ENCODE measurements around the gene EIF3F.

Gene EIF3F, protein sequence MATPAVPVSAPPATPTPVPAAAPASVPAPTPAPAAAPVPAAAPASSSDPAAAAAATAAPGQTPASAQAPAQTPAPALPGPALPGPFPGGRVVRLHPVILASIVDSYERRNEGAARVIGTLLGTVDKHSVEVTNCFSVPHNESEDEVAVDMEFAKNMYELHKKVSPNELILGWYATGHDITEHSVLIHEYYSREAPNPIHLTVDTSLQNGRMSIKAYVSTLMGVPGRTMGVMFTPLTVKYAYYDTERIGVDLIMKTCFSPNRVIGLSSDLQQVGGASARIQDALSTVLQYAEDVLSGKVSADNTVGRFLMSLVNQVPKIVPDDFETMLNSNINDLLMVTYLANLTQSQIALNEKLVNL

DNA sequence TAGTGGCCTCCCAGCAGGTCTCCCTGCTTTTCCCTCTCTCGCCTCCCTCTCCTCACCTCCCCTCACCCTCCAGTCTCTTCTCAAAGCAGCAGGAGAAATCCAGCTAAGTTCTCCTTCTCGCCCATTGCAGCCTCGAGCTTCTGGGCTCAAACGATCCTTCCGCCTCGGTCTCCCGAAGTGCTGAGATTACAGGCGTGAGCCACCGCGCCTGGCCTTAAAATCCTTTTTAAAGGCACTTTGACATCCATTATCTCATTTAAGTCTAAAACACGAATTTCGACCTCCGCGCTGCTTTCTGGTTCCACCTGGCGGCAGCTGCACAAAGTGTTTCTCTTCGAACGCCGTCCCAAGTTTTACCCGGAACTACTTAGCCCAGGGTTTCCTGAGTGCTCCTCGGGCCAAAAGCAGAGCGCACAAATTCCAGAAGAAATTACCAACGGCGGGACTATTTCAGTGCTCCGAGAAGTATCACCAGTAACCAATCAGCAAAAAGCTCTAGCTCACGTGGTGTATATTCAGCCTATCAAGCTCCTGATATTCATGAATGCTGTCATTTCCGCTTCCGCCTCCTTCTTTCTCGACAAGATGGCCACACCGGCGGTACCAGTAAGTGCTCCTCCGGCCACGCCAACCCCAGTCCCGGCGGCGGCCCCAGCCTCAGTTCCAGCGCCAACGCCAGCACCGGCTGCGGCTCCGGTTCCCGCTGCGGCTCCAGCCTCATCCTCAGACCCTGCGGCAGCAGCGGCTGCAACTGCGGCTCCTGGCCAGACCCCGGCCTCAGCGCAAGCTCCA is at the start of gene EIF3F:
Gene EIF3F, plus strand, starts transcription at position 570 of the 792 bp plus-strand sequence. Its CDS starts 16 bp downstream, at position 586.
- H3K36me3 ChIP-seq (ENCODE audit: control insufficient read depth, insufficient read depth, low read length) = peaks cover 32% of the 10 kb centered on the region
- H3K4me3 ChIP-seq (ENCODE audit: low read depth, low read length) = peak within 1 kb of the TSS; percentile 98
- H3K9ac ChIP-seq (ENCODE audit: low read length) = peak within 1 kb of the TSS; percentile 90
- peaks cover 8% of the 10 kb centered on the region; the same call in 1 of the 2 replicates for H3K4me1 ChIP-seq (ENCODE audit: control insufficient read depth, insufficient read depth, low read length)
- H3K27me3 ChIP-seq (ENCODE audit: control insufficient read depth, insufficient read depth, low read length) = no peaks in the 10 kb centered on the region
- peak within 1 kb of the TSS; percentile 60; the same call in 1 of the 2 replicates for H3K27ac ChIP-seq (ENCODE audit: low read depth, low read length)
- H3K9me3 ChIP-seq (ENCODE audit: control insufficient read depth, insufficient read depth, low read depth, low read length) = no peaks in the 10 kb centered on the region

DNA sequence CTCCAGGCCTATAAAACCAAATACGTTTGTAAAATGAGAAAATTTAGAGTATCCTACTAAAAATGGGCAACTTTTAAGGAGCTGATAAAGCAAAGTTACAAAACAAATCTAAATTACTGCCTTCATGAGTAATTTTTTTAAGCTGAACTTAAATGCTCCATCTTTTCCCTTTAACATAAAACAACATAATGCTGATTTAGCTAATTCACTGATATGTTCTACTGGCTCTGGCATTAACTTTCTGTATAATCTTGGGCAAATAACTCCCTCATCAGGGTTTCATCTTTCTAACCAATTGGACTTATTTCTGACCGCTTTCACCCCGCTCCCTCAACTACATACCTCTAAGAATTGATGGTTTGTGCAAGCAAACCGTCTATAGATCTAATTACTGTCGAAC is 46.0 kb upstream of the EIF3F start:
- Histone ChIP-seq H3K4me1 (ENCODE audit: control insufficient read depth, insufficient read depth, low read length) (peaks cover under 1% of the 10 kb centered on the region; the same call in 1 of the 2 replicates), H3K9ac (ENCODE audit: low read length) (no peak overlapping the region), H3K36me3 (ENCODE audit: control insufficient read depth, insufficient read depth, low read length) (no peaks in the 10 kb centered on the region), H3K9me3 (ENCODE audit: control insufficient read depth, insufficient read depth, low read depth, low read length) (peaks cover 18% of the 10 kb centered on the region), H3K27me3 (ENCODE audit: control insufficient read depth, insufficient read depth, low read length) (no peaks in the 10 kb centered on the region), H3K4me3 (ENCODE audit: low read depth, low read length) (no peak overlapping the region), H3K27ac (ENCODE audit: low read depth, low read length) (no peak overlapping the region)

DNA sequence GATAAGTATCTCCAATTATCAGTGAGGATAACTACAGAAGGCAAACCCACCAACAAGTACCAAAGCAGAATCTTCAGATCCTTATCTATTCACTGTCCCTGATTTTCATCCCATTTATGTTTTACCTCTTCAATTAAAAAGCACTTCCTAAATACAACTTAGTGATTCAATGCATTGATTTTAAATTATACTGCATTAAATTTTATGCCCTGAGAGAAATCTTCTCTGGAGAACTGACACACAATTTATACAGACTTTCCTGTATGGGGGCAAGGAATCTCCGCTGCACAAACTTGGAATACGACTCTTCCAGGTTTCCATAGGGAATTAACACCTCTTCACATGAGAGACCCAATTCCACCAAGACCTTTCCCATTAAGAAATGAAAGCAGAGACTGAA is 45.5 kb upstream of the EIF3F start, which contains the start of gene OR10A3:
Gene OR10A3, minus strand, starts transcription at position 101 of the 400 bp plus-strand sequence. CDS start 2,188 bp downstream, outside the sequence.
- Histone ChIP-seq H3K27ac (ENCODE audit: low read depth, low read length) (no peak within 1 kb of the TSS), H3K4me1 (ENCODE audit: control insufficient read depth, insufficient read depth, low read length) (peaks cover 3% of the 10 kb centered on the region; the same call in 1 of the 2 replicates), H3K9ac (ENCODE audit: low read length) (no peak within 1 kb of the TSS), H3K4me3 (ENCODE audit: low read depth, low read length) (no peak within 1 kb of the TSS), H3K27me3 (ENCODE audit: control insufficient read depth, insufficient read depth, low read length) (no peaks in the 10 kb centered on the region), H3K9me3 (ENCODE audit: control insufficient read depth, insufficient read depth, low read depth, low read length) (peaks cover 18% of the 10 kb centered on the region), H3K36me3 (ENCODE audit: control insufficient read depth, insufficient read depth, low read length) (no peaks in the 10 kb centered on the region)

DNA sequence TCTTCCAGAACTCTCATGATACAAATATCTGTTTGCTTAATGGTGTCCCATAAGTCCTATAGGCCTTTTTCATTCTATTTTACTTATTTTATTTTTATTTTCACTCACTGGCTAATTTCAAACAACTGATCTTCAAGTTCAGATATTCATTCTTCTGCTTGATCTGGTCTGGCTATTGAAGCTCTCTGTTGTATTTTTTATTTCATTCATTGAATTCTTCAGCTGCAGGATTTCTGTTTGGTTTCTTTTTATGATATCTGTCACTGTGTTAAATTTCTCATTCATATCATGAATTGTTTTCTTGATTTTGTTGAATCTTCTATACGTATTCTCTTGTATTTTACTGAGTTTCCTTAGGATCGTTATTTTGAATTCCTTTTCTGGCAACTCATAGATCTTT is 43.0 kb upstream of the EIF3F start:
- Histone ChIP-seq H3K4me1 (ENCODE audit: control insufficient read depth, insufficient read depth, low read length) (peaks cover 3% of the 10 kb centered on the region; the same call in 1 of the 2 replicates), H3K27me3 (ENCODE audit: control insufficient read depth, insufficient read depth, low read length) (0 out of 2 replicates have a peak, but pooled peaks cover 4% of the 10 kb centered on the region), H3K9me3 (ENCODE audit: control insufficient read depth, insufficient read depth, low read depth, low read length) (peaks cover 18% of the 10 kb centered on the region), H3K4me3 (ENCODE audit: low read depth, low read length) (no peak overlapping the region), H3K27ac (ENCODE audit: low read depth, low read length) (no peak overlapping the region), H3K36me3 (ENCODE audit: control insufficient read depth, insufficient read depth, low read length) (no peaks in the 10 kb centered on the region), H3K9ac (ENCODE audit: low read length) (no peak overlapping the region)

DNA sequence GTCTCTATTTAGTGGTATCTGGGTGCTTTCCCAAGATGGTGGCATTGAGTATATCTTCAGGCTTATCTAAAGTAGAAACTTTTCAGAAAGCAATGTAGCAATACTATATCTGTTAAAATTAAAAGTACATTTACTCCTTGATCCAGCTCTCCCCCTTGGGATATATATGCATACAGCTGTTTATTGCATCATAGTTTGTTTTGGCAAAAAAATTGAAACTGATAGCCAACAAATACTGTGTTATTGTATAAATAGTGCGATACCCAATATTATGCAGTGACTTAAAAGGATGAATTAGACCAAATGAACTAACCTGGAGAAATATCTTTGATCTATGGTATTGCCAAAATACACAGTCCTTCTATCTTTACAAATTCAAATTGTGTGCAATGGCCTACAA is 37.2 kb upstream of the EIF3F start:
- Histone ChIP-seq H3K4me3 (ENCODE audit: low read depth, low read length) (no peak overlapping the region), H3K36me3 (ENCODE audit: control insufficient read depth, insufficient read depth, low read length) (no peaks in the 10 kb centered on the region), H3K9me3 (ENCODE audit: control insufficient read depth, insufficient read depth, low read depth, low read length) (peaks cover under 1% of the 10 kb centered on the region; the same call in 1 of the 2 replicates), H3K27me3 (ENCODE audit: control insufficient read depth, insufficient read depth, low read length) (0 out of 2 replicates have a peak, but pooled peaks cover 4% of the 10 kb centered on the region), H3K4me1 (ENCODE audit: control insufficient read depth, insufficient read depth, low read length) (peaks cover 3% of the 10 kb centered on the region; the same call in 1 of the 2 replicates), H3K27ac (ENCODE audit: low read depth, low read length) (no peak overlapping the region), H3K9ac (ENCODE audit: low read length) (no peak overlapping the region)

DNA sequence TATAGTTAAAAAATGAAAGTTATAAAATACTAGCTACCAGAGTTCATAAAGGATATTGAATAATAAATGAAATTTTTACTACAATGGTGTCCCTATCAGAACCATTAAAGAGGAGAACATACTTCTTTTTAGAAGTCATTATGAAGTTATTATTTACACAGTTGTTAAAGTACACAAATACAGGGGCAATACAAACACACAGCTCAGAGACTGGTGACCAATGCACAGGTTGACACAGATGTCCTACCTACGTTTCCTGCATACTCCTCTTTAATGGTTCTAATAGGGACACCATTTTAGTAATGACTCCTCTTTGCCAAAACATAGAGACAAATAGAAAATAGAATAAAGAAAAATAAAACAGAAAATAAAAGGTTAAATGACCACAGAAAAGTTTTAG is 31.9 kb upstream of the EIF3F start:
- H3K36me3 ChIP-seq (ENCODE audit: control insufficient read depth, insufficient read depth, low read length) = no peaks in the 10 kb centered on the region
- peaks cover 6% of the 10 kb centered on the region; the same call in 1 of the 2 replicates for H3K9me3 ChIP-seq (ENCODE audit: control insufficient read depth, insufficient read depth, low read depth, low read length)
- H3K4me3 ChIP-seq (ENCODE audit: low read depth, low read length) = no peak overlapping the region
- H3K9ac ChIP-seq (ENCODE audit: low read length) = no peak overlapping the region
- H3K27me3 ChIP-seq (ENCODE audit: control insufficient read depth, insufficient read depth, low read length) = no peaks in the 10 kb centered on the region
- H3K4me1 ChIP-seq (ENCODE audit: control insufficient read depth, insufficient read depth, low read length) = no peaks in the 10 kb centered on the region
- H3K27ac ChIP-seq (ENCODE audit: low read depth, low read length) = no peak overlapping the region

DNA sequence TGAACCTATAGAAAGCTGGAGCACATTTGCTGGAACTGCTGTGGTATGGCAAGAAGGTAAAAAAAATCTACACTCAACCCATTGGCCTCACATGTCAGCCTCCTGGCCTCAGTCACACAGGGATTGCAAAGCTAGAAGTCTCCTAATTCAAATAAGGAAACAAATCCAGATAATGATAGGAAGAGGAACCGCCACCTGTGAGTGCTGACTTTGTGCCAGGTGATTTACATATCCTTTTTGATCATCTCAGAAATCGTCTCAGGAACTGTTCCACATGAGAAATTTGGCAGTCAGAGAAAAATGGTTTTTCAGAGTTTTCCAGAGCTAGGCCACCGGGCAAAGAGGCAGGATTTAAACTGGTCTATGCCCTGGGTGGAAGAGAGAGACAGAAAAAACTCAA is 22.9 kb upstream of the EIF3F start:
- Histone ChIP-seq H3K9me3 (ENCODE audit: control insufficient read depth, insufficient read depth, low read depth, low read length) (peaks cover 5% of the 10 kb centered on the region; the same call in 1 of the 2 replicates), H3K9ac (ENCODE audit: low read length) (no peak overlapping the region), H3K36me3 (ENCODE audit: control insufficient read depth, insufficient read depth, low read length) (0 out of 2 replicates have a peak, but pooled peaks cover 3% of the 10 kb centered on the region), H3K27ac (ENCODE audit: low read depth, low read length) (no peak overlapping the region), H3K4me1 (ENCODE audit: control insufficient read depth, insufficient read depth, low read length) (peaks cover 19% of the 10 kb centered on the region), H3K4me3 (ENCODE audit: low read depth, low read length) (no peak overlapping the region), H3K27me3 (ENCODE audit: control insufficient read depth, insufficient read depth, low read length) (no peaks in the 10 kb centered on the region)

DNA sequence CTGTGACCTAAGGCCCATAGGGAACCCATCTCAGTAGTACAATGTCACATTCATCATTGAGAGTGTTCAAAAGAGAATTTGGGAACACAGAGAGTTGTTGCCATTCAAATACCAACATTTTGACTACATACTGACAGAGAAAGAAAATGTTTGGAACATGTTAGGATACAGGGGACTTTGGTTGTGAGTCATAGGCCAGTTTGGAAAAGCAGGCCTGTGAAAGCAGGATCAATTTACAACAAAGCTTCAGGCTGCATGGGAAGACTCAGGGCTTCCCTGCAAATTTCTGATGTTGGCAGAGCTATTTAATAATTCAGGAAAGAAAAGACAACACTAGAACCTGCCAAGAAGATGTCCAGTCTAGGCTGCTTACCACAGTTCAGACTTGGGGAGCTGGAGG is 22.3 kb upstream of the EIF3F start:
- no peak overlapping the region for H3K4me3 ChIP-seq (ENCODE audit: low read depth, low read length)

DNA sequence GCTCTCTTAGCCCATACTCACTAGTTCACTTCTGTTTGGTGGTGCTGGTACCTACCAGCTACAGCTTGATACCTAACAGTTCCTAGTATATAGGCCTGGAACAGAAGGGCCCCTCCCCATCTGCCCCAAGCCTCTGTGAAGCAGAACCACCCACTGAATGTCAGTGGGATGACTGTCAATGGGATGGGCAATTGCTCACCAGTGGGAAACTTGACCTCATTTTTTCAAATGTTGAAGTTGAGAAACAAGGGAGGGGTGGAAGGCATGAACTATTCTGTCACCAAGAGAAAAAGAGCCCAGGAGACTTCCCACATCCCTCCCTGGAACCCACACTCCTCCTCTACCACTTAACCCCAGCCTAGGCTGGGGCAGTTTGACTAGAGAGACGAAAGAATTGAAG is 21.8 kb upstream of the EIF3F start, which contains the start of gene NLRP10:
Gene NLRP10, minus strand, starts transcription at position 62 of the 400 bp plus-strand sequence. CDS start 1,952 bp downstream, outside the sequence.
- Histone ChIP-seq H3K4me1 (ENCODE audit: control insufficient read depth, insufficient read depth, low read length) (peaks cover 31% of the 10 kb centered on the region), H3K27ac (ENCODE audit: low read depth, low read length) (no peak within 1 kb of the TSS), H3K4me3 (ENCODE audit: low read depth, low read length) (no peak within 1 kb of the TSS), H3K9ac (ENCODE audit: low read length) (no peak within 1 kb of the TSS), H3K9me3 (ENCODE audit: control insufficient read depth, insufficient read depth, low read depth, low read length) (peaks cover 5% of the 10 kb centered on the region; the same call in 1 of the 2 replicates), H3K36me3 (ENCODE audit: control insufficient read depth, insufficient read depth, low read length) (0 out of 2 replicates have a peak, but pooled peaks cover 3% of the 10 kb centered on the region), H3K27me3 (ENCODE audit: control insufficient read depth, insufficient read depth, low read length) (no peaks in the 10 kb centered on the region)

More for the DNA sequence above, 22.3 kb upstream of the EIF3F start:
- Histone ChIP-seq H3K9me3 (ENCODE audit: control insufficient read depth, insufficient read depth, low read depth, low read length) (peaks cover 5% of the 10 kb centered on the region; the same call in 1 of the 2 replicates), H3K9ac (ENCODE audit: low read length) (no peak overlapping the region), H3K36me3 (ENCODE audit: control insufficient read depth, insufficient read depth, low read length) (0 out of 2 replicates have a peak, but pooled peaks cover 3% of the 10 kb centered on the region), H3K27ac (ENCODE audit: low read depth, low read length) (no peak overlapping the region), H3K4me1 (ENCODE audit: control insufficient read depth, insufficient read depth, low read length) (peaks cover 25% of the 10 kb centered on the region), H3K27me3 (ENCODE audit: control insufficient read depth, insufficient read depth, low read length) (no peaks in the 10 kb centered on the region)

DNA sequence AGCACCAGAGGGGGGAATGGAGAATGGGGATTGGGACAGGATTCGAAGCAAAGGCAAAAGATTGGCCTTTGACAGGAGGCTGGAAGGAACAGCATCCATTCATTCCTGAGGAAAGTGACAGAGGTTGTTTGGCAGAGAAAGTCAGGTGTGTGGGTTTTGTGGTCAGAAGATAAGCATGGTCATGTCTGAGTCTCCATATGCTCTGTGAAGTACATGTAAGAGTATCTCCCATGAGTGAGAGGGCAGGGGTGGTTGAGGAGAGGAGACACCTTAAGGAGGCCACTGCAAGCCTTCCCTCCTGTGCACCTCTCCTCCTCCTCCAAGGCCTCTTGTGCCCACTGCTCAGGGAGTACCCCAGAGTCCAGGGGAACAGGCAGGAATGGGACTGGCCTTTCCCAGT is 20.0 kb upstream of the EIF3F start:
- Histone ChIP-seq H3K9ac (ENCODE audit: low read length) (no peak overlapping the region), H3K36me3 (ENCODE audit: control insufficient read depth, insufficient read depth, low read length) (no peaks in the 10 kb centered on the region), H3K9me3 (ENCODE audit: control insufficient read depth, insufficient read depth, low read depth, low read length) (no peaks in the 10 kb centered on the region), H3K27me3 (ENCODE audit: control insufficient read depth, insufficient read depth, low read length) (no peaks in the 10 kb centered on the region), H3K27ac (ENCODE audit: low read depth, low read length) (no peak overlapping the region), H3K4me1 (ENCODE audit: control insufficient read depth, insufficient read depth, low read length) (peaks cover 34% of the 10 kb centered on the region), H3K4me3 (ENCODE audit: low read depth, low read length) (no peak overlapping the region)
